Measurements from ENCODE around the gene ANK3. TPM values are rescaled to one million over a fixed set of nuclear protein-coding genes. Genes with fewer than 3 reads are reported as not detected.
A peak's percentile ranks its signal among the peaks of the same experiment; 100 is the strongest.

ANK3 gene
- total and polyA plus RNA-seq, 2 donors (not counting 3 experiments of a cell fraction or from before 2014, with no cell fraction given), result 0.88 to 8.5 TPM

- no peak overlapping the region for H2AFZ ChIP-seq (ENCODE audit: low read depth, low read length)
- H3K36me3 ChIP-seq (ENCODE audit: control insufficient read depth in 2 of 2, extremely low read depth in 1 of 2, insufficient read depth in 2 of 2, low read length in 2 of 2), result no peaks in the 10 kb centered on the region
- peaks cover 4% of the 10 kb centered on the region for H3K4me1 ChIP-seq (ENCODE audit: control insufficient read depth, extremely low read depth, insufficient read depth, low read length)
- no TSS peak for BruUV-seq (replicated peaks)
- H3K4me2 ChIP-seq (ENCODE audit: insufficient read depth, low read length), result no peak overlapping the region
- DNase-seq (ENCODE audit: low read depth, low spot score) (no peak), FAIRE-seq (no peak)
- ChIA-PET CTCF (interaction anchor here (0.7 to 2.4 kb wide), 18 partner anchors 10 to 612 kb away, joined by 3 to 13 read pairs (median 4); no protein-coding TSS in a partner anchor), POLR2A (no interaction called here)
- no peak overlapping the region for H3K4me3 ChIP-seq (replicated peaks in 1 of 3; ENCODE audit: insufficient read depth in 1 of 3, low read depth in 1 of 3, low read length in 3 of 3)
- no peak overlapping the region for H3K27ac ChIP-seq (ENCODE audit: insufficient read depth, low read depth, low read length)
- intact Hi-C loops (cut with micrococcal nuclease), result loop anchor here (1.0 kb wide), 1 partner anchor 196 kb away; no protein-coding TSS in a partner anchor
- H3K9ac ChIP-seq (replicated peaks; ENCODE audit: extremely low read depth, insufficient read depth, low read length), result no peak overlapping the region
- H3K79me2 ChIP-seq (ENCODE audit: control insufficient read depth, insufficient read depth, low read length), result no peaks in the 10 kb centered on the region
- no peak for TF ChIP-seq FOS (IDR thresholded peaks at IDR 0.05; ENCODE audit: borderline replicate concordance, insufficient read depth, low read length)
- no peak for TF ChIP-seq EZH2 (IDR thresholded peaks at IDR 0.05; ENCODE audit: borderline replicate concordance, low read depth, low read length, severe bottlenecking)
- no peak for TF ChIP-seq POLR2A (IDR thresholded peaks at IDR 0.05; ENCODE audit: low read depth, low read length)
- no peak for TF ChIP-seq MYC (IDR thresholded peaks at IDR 0.05; ENCODE audit: low read depth, low read length)
- no peak for TF ChIP-seq POLR2AphosphoS5 (IDR thresholded peaks at IDR 0.05; ENCODE audit: insufficient read depth, low read depth, low read length)
- H4K20me1 ChIP-seq (replicated peaks; ENCODE audit: control insufficient read depth, extremely low read depth, insufficient read depth, low read length), result no peaks in the 10 kb centered on the region
- dilution Hi-C loops (cut with MboI; ENCODE audit: extremely low pct_ligation_motif_present, low sequenced_read_pairs), result no loop called here
- H3K9me3 ChIP-seq (replicated peaks; ENCODE audit: control insufficient read depth, insufficient read depth, low read length), result no peaks in the 10 kb centered on the region
- H3K27me3 ChIP-seq (ENCODE audit: control insufficient read depth in 2 of 2, insufficient read depth in 2 of 2, low read length in 2 of 2), result no peaks in the 10 kb centered on the region
- H3K9me1 ChIP-seq (replicated peaks; ENCODE audit: control insufficient read depth, extremely low read depth, insufficient read depth, low read length), result no peaks in the 10 kb centered on the region
Observed at GRCh38 chr10:60238759-60239100, 150.9 kb downstream of the ANK3 start.

DNA sequence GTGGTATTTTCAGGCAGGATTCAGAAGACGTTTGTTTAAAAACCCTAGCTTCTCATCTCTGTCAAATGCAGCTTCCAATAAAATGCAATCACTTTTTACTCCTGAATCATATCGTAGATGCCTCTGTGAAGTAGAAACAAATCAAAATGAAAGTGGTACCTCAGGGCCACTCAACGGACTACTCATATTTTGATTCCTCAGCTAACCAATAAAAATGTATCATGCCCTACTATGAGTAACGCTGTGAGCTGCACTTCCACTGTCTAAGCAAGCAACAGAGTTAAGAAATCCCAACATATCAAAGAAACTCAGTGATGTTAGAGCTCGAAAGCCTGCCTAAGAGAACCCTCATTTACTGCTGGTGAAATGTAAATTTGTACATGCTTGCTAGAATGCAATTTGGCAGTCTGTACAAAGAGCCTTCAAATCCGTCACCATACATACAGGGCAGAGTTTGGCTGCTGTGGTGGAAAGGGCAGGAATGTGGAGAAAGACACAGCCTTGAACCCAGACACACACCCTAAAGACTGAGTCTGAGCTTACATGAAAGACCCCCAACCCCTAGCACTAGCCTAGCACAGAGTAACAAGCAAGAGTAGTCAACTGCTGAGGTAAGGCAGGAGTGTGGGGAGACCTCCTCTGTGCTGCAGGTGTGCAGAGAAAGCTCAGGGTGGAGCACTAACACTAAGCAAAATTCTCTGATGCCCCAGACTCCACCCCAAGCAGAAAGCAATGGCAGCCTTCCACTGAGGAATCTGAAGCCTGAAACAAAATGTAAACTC, 151.5 kb downstream of the ANK3 start:
- intact Hi-C loops (cut with micrococcal nuclease) (loop anchor here (1.0 kb wide), 1 partner anchor 196 kb away; no protein-coding TSS in a partner anchor), dilution Hi-C loops (cut with MboI; ENCODE audit: extremely low pct_ligation_motif_present, low sequenced_read_pairs) (no loop called here)
- Histone ChIP-seq H3K9me3 (replicated peaks; ENCODE audit: control insufficient read depth, insufficient read depth, low read length) (no peaks in the 10 kb centered on the region), H3K4me1 (ENCODE audit: control insufficient read depth, extremely low read depth, insufficient read depth, low read length) (peaks cover 4% of the 10 kb centered on the region), H3K79me2 (ENCODE audit: control insufficient read depth, insufficient read depth, low read length) (no peaks in the 10 kb centered on the region), H2AFZ (ENCODE audit: low read depth, low read length) (no peak overlapping the region), H3K4me2 (ENCODE audit: insufficient read depth, low read length) (no peak overlapping the region), H3K36me3 (ENCODE audit: control insufficient read depth in 2 of 2, extremely low read depth in 1 of 2, insufficient read depth in 2 of 2, low read length in 2 of 2) (no peaks in the 10 kb centered on the region), H3K9me1 (replicated peaks; ENCODE audit: control insufficient read depth, extremely low read depth, insufficient read depth, low read length) (no peaks in the 10 kb centered on the region), H4K20me1 (replicated peaks; ENCODE audit: control insufficient read depth, extremely low read depth, insufficient read depth, low read length) (no peaks in the 10 kb centered on the region), H3K27me3 (ENCODE audit: control insufficient read depth in 2 of 2, insufficient read depth in 2 of 2, low read length in 2 of 2) (no peaks in the 10 kb centered on the region), H3K27ac (ENCODE audit: insufficient read depth, low read depth, low read length) (no peak overlapping the region), H3K4me3 (replicated peaks in 1 of 3; ENCODE audit: insufficient read depth in 1 of 3, low read depth in 1 of 3, low read length in 3 of 3) (no peak overlapping the region), H3K9ac (replicated peaks; ENCODE audit: extremely low read depth, insufficient read depth, low read length) (no peak overlapping the region)
- CTCF ChIA-PET, result interaction anchor here (0.7 to 2.4 kb wide), 20 partner anchors 10 to 612 kb away, joined by 3 to 13 read pairs (median 3); no protein-coding TSS in a partner anchor
- BruUV-seq (replicated peaks), result no TSS peak
- FAIRE-seq (no peak), DNase-seq (ENCODE audit: low read depth, low spot score) (no peak)
- POLR2A ChIA-PET, result no interaction called here
- TF ChIP-seq EZH2 (IDR thresholded peaks at IDR 0.05; ENCODE audit: borderline replicate concordance, low read depth, low read length, severe bottlenecking) (no peak), POLR2AphosphoS5 (IDR thresholded peaks at IDR 0.05; ENCODE audit: insufficient read depth, low read depth, low read length) (no peak), CTCF (IDR thresholded peaks at IDR 0.05; ENCODE audit: extremely low read depth in 1 of 2, insufficient read depth in 1 of 2, low read depth in 1 of 2, low read length in 2 of 2) (peak in 1 of 2 donors; percentile 13), MYC (IDR thresholded peaks at IDR 0.05; ENCODE audit: low read depth, low read length) (no peak)
